ENCODE results near the gene ITGB5. TPM values are rescaled to one million over a fixed set of nuclear protein-coding genes. Genes with fewer than 3 reads are reported as not detected.

The ITGB5 gene
- total and polyA plus RNA-seq, 2 donors (not counting 1 experiment from before 2014, with no cell fraction given): 99.7 to 196 TPM

- TF ChIP-seq EZH2 (IDR thresholded peaks at IDR 0.05; ENCODE audit: low read length, missing control alignments) (no peak), CTCF (conservative IDR thresholded peaks at IDR 0.05 in 1 of 2, IDR thresholded peaks at IDR 0.05 in 1 of 2; ENCODE audit: low read depth in 1 of 2, low read length in 2 of 2) (no peak)
- H3K36me3 ChIP-seq (ENCODE audit: control insufficient read depth, insufficient read depth, low read length): peaks cover 12% of the 10 kb centered on the region
These were observed 120.8 kb downstream of the ITGB5 start for GRCh38 chr3:124766113-124767095.

GRCh38 chr3:124765197-124765840 is 121.8 kb downstream of the ITGB5 start:
- Histone ChIP-seq H2AFZ (ENCODE audit: low read length) (no peak overlapping the region), H3K9me3 (ENCODE audit: control insufficient read depth, insufficient read depth, low read depth, low read length) (no peaks in the 10 kb centered on the region), H3K36me3 (ENCODE audit: control insufficient read depth, insufficient read depth, low read length) (peaks cover 12% of the 10 kb centered on the region), H3K4me1 (ENCODE audit: control insufficient read depth, extremely low read depth, insufficient read depth, low read length) (peaks cover 10% of the 10 kb centered on the region), H4K20me1 (ENCODE audit: control insufficient read depth, extremely low read depth, insufficient read depth, low read length) (no peaks in the 10 kb centered on the region), H3K27ac (ENCODE audit: insufficient read depth, low read length) (no peak overlapping the region), H3K4me2 (ENCODE audit: extremely low read depth, insufficient read depth, low read length) (no peak overlapping the region), H3K4me3 (replicated peaks in 1 of 4; ENCODE audit: control extremely low read depth in 1 of 4, insufficient read depth in 1 of 4, low read depth in 3 of 4, low read length in 4 of 4) (no peak overlapping the region), H3K79me2 (ENCODE audit: control insufficient read depth, insufficient read depth, low read length) (no peaks in the 10 kb centered on the region), H3K9ac (ENCODE audit: insufficient read depth, low read length) (no peak overlapping the region), H3K27me3 (ENCODE audit: control insufficient read depth, insufficient read depth, low read length) (no peaks in the 10 kb centered on the region)
- TF ChIP-seq EZH2 (IDR thresholded peaks at IDR 0.05; ENCODE audit: low read length, missing control alignments) (no peak), CTCF (conservative IDR thresholded peaks at IDR 0.05 in 1 of 2, IDR thresholded peaks at IDR 0.05 in 1 of 2; ENCODE audit: low read depth in 1 of 2, low read length in 2 of 2) (no peak)
- no peak for DNase-seq (ENCODE audit: low read depth in 2 of 2)

More at GRCh38 chr3:124766113-124767095, 120.8 kb downstream of the ITGB5 start:
- Histone ChIP-seq H3K79me2 (ENCODE audit: control insufficient read depth, insufficient read depth, low read length) (no peaks in the 10 kb centered on the region), H3K4me2 (ENCODE audit: extremely low read depth, insufficient read depth, low read length) (no peak overlapping the region), H3K27me3 (ENCODE audit: control insufficient read depth, insufficient read depth, low read length) (no peaks in the 10 kb centered on the region), H3K27ac (ENCODE audit: insufficient read depth, low read length) (no peak overlapping the region), H2AFZ (ENCODE audit: low read length) (no peak overlapping the region), H3K9me3 (ENCODE audit: control insufficient read depth, insufficient read depth, low read depth, low read length) (no peaks in the 10 kb centered on the region), H3K4me3 (replicated peaks in 1 of 4; ENCODE audit: control extremely low read depth in 1 of 4, insufficient read depth in 1 of 4, low read depth in 3 of 4, low read length in 4 of 4) (no peak overlapping the region), H3K4me1 (ENCODE audit: control insufficient read depth, extremely low read depth, insufficient read depth, low read length) (peaks cover 4% of the 10 kb centered on the region), H4K20me1 (ENCODE audit: control insufficient read depth, extremely low read depth, insufficient read depth, low read length) (no peaks in the 10 kb centered on the region), H3K9ac (ENCODE audit: insufficient read depth, low read length) (no peak overlapping the region)
- DNase-seq (ENCODE audit: low read depth in 2 of 2): no peak

- Histone ChIP-seq H3K4me1 (ENCODE audit: control insufficient read depth, extremely low read depth, insufficient read depth, low read length) (peaks cover 11% of the 10 kb centered on the region), H3K9me3 (ENCODE audit: control insufficient read depth, insufficient read depth, low read depth, low read length) (no peaks in the 10 kb centered on the region), H2AFZ (ENCODE audit: low read length) (no peak overlapping the region), H3K4me2 (ENCODE audit: extremely low read depth, insufficient read depth, low read length) (no peak overlapping the region), H3K27me3 (ENCODE audit: control insufficient read depth, insufficient read depth, low read length) (no peaks in the 10 kb centered on the region), H3K36me3 (ENCODE audit: control insufficient read depth, insufficient read depth, low read length) (peaks cover 12% of the 10 kb centered on the region), H3K4me3 (replicated peaks in 1 of 4; ENCODE audit: control extremely low read depth in 1 of 4, insufficient read depth in 1 of 4, low read depth in 3 of 4, low read length in 4 of 4) (no peak overlapping the region), H3K9ac (ENCODE audit: insufficient read depth, low read length) (no peak overlapping the region), H3K27ac (ENCODE audit: insufficient read depth, low read length) (no peak overlapping the region), H4K20me1 (ENCODE audit: control insufficient read depth, extremely low read depth, insufficient read depth, low read length) (no peaks in the 10 kb centered on the region), H3K79me2 (ENCODE audit: control insufficient read depth, insufficient read depth, low read length) (no peaks in the 10 kb centered on the region)
- TF ChIP-seq EZH2 (IDR thresholded peaks at IDR 0.05; ENCODE audit: low read length, missing control alignments): no peak
- no peak for TF ChIP-seq CTCF (conservative IDR thresholded peaks at IDR 0.05 in 1 of 2, IDR thresholded peaks at IDR 0.05 in 1 of 2; ENCODE audit: low read depth in 1 of 2, low read length in 2 of 2)
- DNase-seq (ENCODE audit: low read depth in 2 of 2): no peak
These were observed 122.4 kb downstream of the ITGB5 start for GRCh38 chr3:124764746-124765145.

Data from fibroblast of lung (primary cell).